GM23338 (cell line): ENCODE measurements around the gene KIAA1586. TPM values are rescaled to one million over a fixed set of nuclear protein-coding genes. Genes with fewer than 3 reads are reported as not detected.

Experiments
- ATAC-seq: fragments of 200-7000 bp; cut with Tn5 transposase; 3 replicates; pipeline ENCODE4 v1.9.1; 2020
- DNase-seq: peaks from one replicate; pipeline ENCODE4 v3.0.0-alpha.2; 2015; ENCODE audit warnings: low spot score
- H2AFZ ChIP-seq: fragments of 200-600 bp; sonication (generic); 2 replicates; pipeline ENCODE4 v1.8.0; 2016; ENCODE audit warnings: antibody characterized with exemption, mild to moderate bottlenecking, moderate library complexity
- H3F3A ChIP-seq: fragments of 200-600 bp; sonication (generic); replicated peaks from 2 replicates; pipeline ENCODE4 v1.8.0; 2017; ENCODE audit warnings: antibody characterized with exemption, mixed run types, low read depth
- H3K27ac ChIP-seq: fragments of 200-600 bp; sonication (generic); 2 replicates; pipeline ENCODE4 v1.6.1; 2016; ENCODE audit warnings: low read depth
- H3K27me3 ChIP-seq: fragments of 200-600 bp; sonication (generic); 2 replicates; pipeline ENCODE4 v1.8.0; 2016; ENCODE audit warnings: mild to moderate bottlenecking, mixed run types, moderate library complexity; ENCODE audit not compliant: insufficient read depth
- H3K36me3 ChIP-seq: fragments of 200-600 bp; sonication (generic); 2 replicates; pipeline ENCODE4 v1.8.0; 2016; ENCODE audit warnings: mild to moderate bottlenecking; ENCODE audit not compliant: insufficient read depth
- H3K4me1 ChIP-seq: fragments of 200-600 bp; sonication (generic); 2 replicates; pipeline ENCODE4 v1.8.0; 2016; ENCODE audit warnings: mild to moderate bottlenecking, moderate library complexity; ENCODE audit not compliant: insufficient read depth
- H3K4me2 ChIP-seq: fragments of 200-600 bp; sonication (generic); 2 replicates; pipeline ENCODE4 v1.7.1; 2017; ENCODE audit warnings: mixed run types
- H3K4me3 ChIP-seq: fragments of 200-600 bp; sonication (generic); 2 replicates; pipeline ENCODE4 v1.6.1; 2016; ENCODE audit warnings: mixed run types
- H3K79me2 ChIP-seq: fragments of 200-600 bp; sonication (generic); replicated peaks from 2 replicates; pipeline ENCODE4 v1.8.0; 2017; ENCODE audit warnings: mild to moderate bottlenecking; ENCODE audit not compliant: insufficient read depth
- H3K9me2 ChIP-seq: fragments of 200-600 bp; sonication (generic); 2 replicates; pipeline ENCODE4 v1.8.0; 2017; ENCODE audit not compliant: insufficient read depth
- H4K20me1 ChIP-seq: fragments of 200-600 bp; sonication (generic); replicated peaks from 2 replicates; pipeline ENCODE4 v1.8.0; 2017; ENCODE audit warnings: mild to moderate bottlenecking; ENCODE audit not compliant: insufficient read depth
- H3K27ac Mint-ChIP-seq: 2 replicates; pipeline ENCODE4 v1.8.0; 2020; ENCODE audit warnings: inconsistent platforms, mild to moderate bottlenecking, moderate library complexity, mixed read lengths
- H3K27me3 Mint-ChIP-seq: 3 replicates; pipeline ENCODE4 v1.8.0; 2022; ENCODE audit warnings: low read depth, mild to moderate bottlenecking, moderate library complexity, mixed read lengths, inconsistent platforms; ENCODE audit not compliant: insufficient read depth, poor library complexity
- H3K36me3 Mint-ChIP-seq: 3 replicates; pipeline ENCODE4 v1.8.0; 2021; ENCODE audit warnings: low read depth, mild to moderate bottlenecking, inconsistent platforms, moderate library complexity, mixed read lengths
- H3K4me1 Mint-ChIP-seq: 3 replicates; pipeline ENCODE4 v1.8.0; 2020; ENCODE audit warnings: mild to moderate bottlenecking, inconsistent platforms, mixed read lengths
- H3K4me3 Mint-ChIP-seq: 3 replicates; pipeline ENCODE4 v1.8.0; 2021; ENCODE audit warnings: moderate library complexity, mild to moderate bottlenecking, inconsistent platforms, mixed read lengths
- H3K9me3 Mint-ChIP-seq: 3 replicates; pipeline ENCODE4 v1.8.0; 2020; ENCODE audit warnings: moderate library complexity, mild to moderate bottlenecking, inconsistent platforms, mixed read lengths
- CREB1 ChIP-seq: fragments of 250-450 bp; sonication (Bioruptor Pico); IDR thresholded peaks from 2 replicates; pipeline ENCODE4 v1.5.0; 2020; ENCODE audit warnings: low read depth, mild to moderate bottlenecking, moderate library complexity
- ETS1 ChIP-seq: IDR thresholded peaks from 2 replicates; pipeline ENCODE4 v1.6.1; 2016; ENCODE audit warnings: antibody characterized with exemption
- EZH2 ChIP-seq: fragments of 200-600 bp; sonication (generic); IDR thresholded peaks from one replicate; pipeline ENCODE4 v1.8.0; 2017; ENCODE audit warnings: antibody characterized with exemption, mild to moderate bottlenecking, low read depth; ENCODE audit not compliant: unreplicated experiment
- EZH2phosphoT487 ChIP-seq: fragments of 200-600 bp; sonication (generic); IDR thresholded peaks from one replicate; pipeline ENCODE4 v1.8.1; 2018; ENCODE audit warnings: antibody characterized with exemption; ENCODE audit not compliant: unreplicated experiment
- JUNB ChIP-seq: IDR thresholded peaks from one replicate; pipeline ENCODE4 v1.6.1; 2016; ENCODE audit warnings: antibody characterized with exemption; ENCODE audit not compliant: unreplicated experiment
- NANOG ChIP-seq: IDR thresholded peaks from 2 replicates; pipeline ENCODE4 v1.6.1; 2016; ENCODE audit warnings: antibody characterized with exemption, borderline replicate concordance
- POLR2AphosphoS5 ChIP-seq: IDR thresholded peaks from 2 replicates; pipeline ENCODE4 v1.6.1; 2016; ENCODE audit warnings: antibody characterized with exemption, low read depth
- REST ChIP-seq: IDR thresholded peaks from one replicate; pipeline ENCODE4 v1.6.1; 2018; ENCODE audit warnings: antibody characterized with exemption; ENCODE audit not compliant: unreplicated experiment
- STAT1 ChIP-seq: IDR thresholded peaks from one replicate; pipeline ENCODE4 v1.6.1; 2016; ENCODE audit warnings: antibody characterized with exemption; ENCODE audit not compliant: unreplicated experiment
- ZNF331 ChIP-seq: fragments of 250-450 bp; sonication (Bioruptor Pico); IDR thresholded peaks from 2 replicates; pipeline ENCODE4 v1.5.0; 2020; ENCODE audit warnings: low read depth, mild to moderate bottlenecking, moderate library complexity
- ZNF462 ChIP-seq: fragments of 250-450 bp; sonication (Bioruptor Pico); IDR thresholded peaks from 2 replicates; pipeline ENCODE4 v1.5.0; 2020; ENCODE audit warnings: mild to moderate bottlenecking, moderate library complexity
- polyA plus RNA-seq: library from polyadenylated mRNA; unstranded; fragments of >200 nt; fragmentation: Nextera tagmentation; extraction: Ambion mirVana; gene quantifications from 2 replicates; pipeline ENCODE4 v1.2.1, GENCODE V29; 2016
- total RNA-seq: library from RNA; depleted of rRNA; stranded (reverse); fragments of >200 nt; shearing (Covaris generic); gene quantifications from 2 replicates; pipeline ENCODE4 v1.2.3, GENCODE V29; 2014

KIAA1586 gene
- total and polyA plus RNA-seq, 2 experiments from 2014 or later: 24.0 to 37.7 TPM

- Histone ChIP-seq H3K9me2 (no peaks in the 10 kb centered on the region), H3K4me1 (peaks cover 5% of the 10 kb centered on the region; the same call in 1 of the 2 replicates), H3K27me3 (no peaks in the 10 kb centered on the region), H3K4me2 (no peak overlapping the region), H2AFZ (no peak overlapping the region), H3K4me3 (no peak overlapping the region), H3K36me3 (no peaks in the 10 kb centered on the region), H3F3A (no peaks in the 10 kb centered on the region), H3K27ac (no peak overlapping the region), H3K79me2 (no peaks in the 10 kb centered on the region), H4K20me1 (0 out of 2 replicates have a peak, but pooled peaks cover 3% of the 10 kb centered on the region)
- no peak for ATAC-seq
- no peak overlapping the region for H3K4me3 Mint-ChIP-seq
- peaks cover 8% of the 10 kb centered on the region for H3K4me1 Mint-ChIP-seq
- peaks cover 18% of the 10 kb centered on the region; the same call in 2 of the 3 replicates for H3K36me3 Mint-ChIP-seq
- no peak overlapping the region for H3K27ac Mint-ChIP-seq
- no peaks in the 10 kb centered on the region for H3K27me3 Mint-ChIP-seq
- H3K9me3 Mint-ChIP-seq: no peaks in the 10 kb centered on the region
- no peak for DNase-seq
- TF ChIP-seq NANOG (no peak), EZH2phosphoT487 (no peak), STAT1 (no peak), EZH2 (no peak), ZNF331 (CRISPR knock-in tag) (no peak), ZNF462 (no peak), REST (no peak), CREB1 (CRISPR knock-in tag) (no peak), POLR2AphosphoS5 (no peak), JUNB (no peak), ETS1 (no peak)
Measured at GRCh38 chr6:57064809-57065208, 18.3 kb downstream of the KIAA1586 start.
